WTC11 (cell line): ENCODE measurements around the gene COMMD10. TPM values are rescaled to one million over a fixed set of nuclear protein-coding genes. Genes with fewer than 3 reads are reported as not detected.

ENCODE experiments used
- ATAC-seq: fragments of 200-7000 bp; cut with Tn5 transposase; 2 replicates; pipeline ENCODE4 v1.10.0; 2021; ENCODE audit warnings: mild to moderate bottlenecking, moderate library complexity
- CTCF ChIA-PET: fragments of 300-600 bp; sonication (Branson Sonifier 250); formaldehyde crosslinking; loops from one replicate; lab custom pipeline; 2021; ENCODE audit warnings: antibody characterized with exemption; lab: Charles Lee
- POLR2A ChIA-PET: fragments of 350-600 bp; sonication (Branson Sonifier 250); formaldehyde crosslinking; loops from one replicate; lab custom pipeline; 2021; ENCODE audit warnings: antibody characterized with exemption; lab: Charles Lee
- DNase-seq: peaks from one replicate; pipeline ENCODE4 v3.0.0; 2021; ENCODE audit warnings: low spot score
- H3K27ac Mint-ChIP-seq: 2 replicates; pipeline ENCODE4 v1.8.0; 2021; ENCODE audit warnings: mixed read lengths
- H3K27me3 Mint-ChIP-seq: 2 replicates; pipeline ENCODE4 v1.8.0; 2021; ENCODE audit warnings: low read depth, mild to moderate bottlenecking, moderate library complexity, mixed read lengths
- H3K36me3 Mint-ChIP-seq: 2 replicates; pipeline ENCODE4 v1.8.0; 2021; ENCODE audit warnings: mixed read lengths
- H3K4me1 Mint-ChIP-seq: 2 replicates; pipeline ENCODE4 v1.8.0; 2022; ENCODE audit warnings: mixed read lengths
- H3K4me3 Mint-ChIP-seq: 2 replicates; pipeline ENCODE4 v1.8.0; 2021; ENCODE audit warnings: mild to moderate bottlenecking, moderate library complexity, mixed read lengths
- H3K9me3 Mint-ChIP-seq: 2 replicates; pipeline ENCODE4 v1.8.0; 2021; ENCODE audit warnings: mixed read lengths
- ATF2 ChIP-seq: sonication (generic); formaldehyde crosslinking; IDR thresholded peaks from 2 replicates; pipeline ENCODE4 v1.8.1; 2022; ENCODE audit warnings: low read depth, missing genetic modification reagents, borderline replicate concordance
- ATF3 ChIP-seq: sonication (generic); formaldehyde crosslinking; conservative IDR thresholded peaks from 2 replicates; pipeline ENCODE4 v1.8.1; 2022; ENCODE audit warnings: mild to moderate bottlenecking, missing genetic modification reagents
- CREB1 ChIP-seq: sonication (generic); formaldehyde crosslinking; IDR thresholded peaks from 2 replicates; pipeline ENCODE4 v1.8.0; 2023; ENCODE audit warnings: mild to moderate bottlenecking, missing genetic modification reagents
- ELF4 ChIP-seq: sonication (generic); formaldehyde crosslinking; IDR thresholded peaks from 2 replicates; pipeline ENCODE4 v1.8.1; 2022; ENCODE audit warnings: low read depth, mild to moderate bottlenecking, moderate library complexity, missing genetic modification reagents
- ESRRA ChIP-seq: sonication (generic); formaldehyde crosslinking; IDR thresholded peaks from 2 replicates; pipeline ENCODE4 v1.8.1; 2022; ENCODE audit warnings: mild to moderate bottlenecking, missing genetic modification reagents, borderline replicate concordance
- ETV6 ChIP-seq: sonication (generic); formaldehyde crosslinking; IDR thresholded peaks from 2 replicates; pipeline ENCODE4 v1.8.1; 2022; ENCODE audit warnings: mild to moderate bottlenecking, missing genetic modification reagents
- NFE2L1 ChIP-seq: sonication (generic); formaldehyde crosslinking; IDR thresholded peaks from 2 replicates; pipeline ENCODE4 v1.8.1; 2023; ENCODE audit warnings: missing genetic modification reagents
- NR3C1 ChIP-seq: sonication (generic); formaldehyde crosslinking; conservative IDR thresholded peaks from 2 replicates; pipeline ENCODE4 v1.8.1; 2023; ENCODE audit warnings: low read depth, mild to moderate bottlenecking, missing genetic modification reagents
- OVOL2 ChIP-seq: fragments of 250-450 bp; sonication (Bioruptor Pico); IDR thresholded peaks from 2 replicates; pipeline ENCODE4 v1.9.0; 2021; ENCODE audit warnings: mild to moderate bottlenecking, borderline replicate concordance
- SP1 ChIP-seq: sonication (generic); formaldehyde crosslinking; conservative IDR thresholded peaks from 2 replicates; pipeline ENCODE4 v1.8.1; 2022; ENCODE audit warnings: missing genetic modification reagents
- TCF7 ChIP-seq: sonication (generic); formaldehyde crosslinking; IDR thresholded peaks from 2 replicates; pipeline ENCODE4 v1.8.0; 2022; ENCODE audit warnings: mild to moderate bottlenecking, low read depth, missing genetic modification reagents, moderate library complexity
- TEAD4 ChIP-seq: sonication (generic); formaldehyde crosslinking; IDR thresholded peaks from 2 replicates; pipeline ENCODE4 v1.8.0; 2022; ENCODE audit warnings: mild to moderate bottlenecking, missing genetic modification reagents
- TP53 ChIP-seq: sonication (generic); formaldehyde crosslinking; IDR thresholded peaks from 2 replicates; pipeline ENCODE4 v1.8.1; 2023; ENCODE audit warnings: mild to moderate bottlenecking, missing genetic modification reagents
- ZBTB21 ChIP-seq: sonication (generic); formaldehyde crosslinking; IDR thresholded peaks from 2 replicates; pipeline ENCODE4 v1.8.1; 2023; ENCODE audit warnings: mild to moderate bottlenecking, missing genetic modification reagents, borderline replicate concordance
- ZNF121 ChIP-seq: sonication (generic); formaldehyde crosslinking; IDR thresholded peaks from 2 replicates; pipeline ENCODE4 v1.8.0; 2023; ENCODE audit warnings: missing genetic modification reagents
- ZNF138 ChIP-seq: sonication (generic); formaldehyde crosslinking; conservative IDR thresholded peaks from 2 replicates; pipeline ENCODE4 v1.8.1; 2022; ENCODE audit warnings: mild to moderate bottlenecking, moderate library complexity, missing genetic modification reagents
- ZNF232 ChIP-seq: sonication (generic); formaldehyde crosslinking; IDR thresholded peaks from 2 replicates; pipeline ENCODE4 v1.8.0; 2022; ENCODE audit warnings: mild to moderate bottlenecking, missing genetic modification reagents
- ZNF396 ChIP-seq: fragments of 250-450 bp; sonication (Bioruptor Pico); IDR thresholded peaks from 2 replicates; pipeline ENCODE4 v1.8.0; 2021; ENCODE audit warnings: mild to moderate bottlenecking, moderate library complexity, borderline replicate concordance
- ZNF416 ChIP-seq: fragments of 250-450 bp; sonication (Bioruptor Pico); IDR thresholded peaks from 2 replicates; pipeline ENCODE4 v1.9.0; 2021; ENCODE audit warnings: mild to moderate bottlenecking, inconsistent platforms
- ZNF671 ChIP-seq: fragments of 250-450 bp; sonication (Bioruptor Pico); IDR thresholded peaks from 2 replicates; pipeline ENCODE4 v1.8.0; 2021; ENCODE audit warnings: mild to moderate bottlenecking
- total RNA-seq: library from RNA; stranded (reverse); gene quantifications from 3 replicates; pipeline ENCODE4 v1.2.3, GENCODE V29; 2021
- TF ChIP-seq, protein P1 (sequence below): sonication (generic); formaldehyde crosslinking; IDR thresholded peaks from 2 replicates; pipeline ENCODE4 v1.8.0; 2022; ENCODE audit warnings: missing genetic modification reagents
- TF ChIP-seq, protein P2 (sequence below): sonication (generic); formaldehyde crosslinking; IDR thresholded peaks from 2 replicates; pipeline ENCODE4 v1.8.1; 2023; ENCODE audit warnings: mild to moderate bottlenecking, missing genetic modification reagents, moderate library complexity
- TF ChIP-seq, protein P3 (sequence below): sonication (generic); formaldehyde crosslinking; conservative IDR thresholded peaks from 2 replicates; pipeline ENCODE4 v1.8.1; 2023; ENCODE audit warnings: mild to moderate bottlenecking, low read depth, missing genetic modification reagents, moderate library complexity
- TF ChIP-seq, protein P4 (sequence below): sonication (generic); formaldehyde crosslinking; IDR thresholded peaks from 2 replicates; pipeline ENCODE4 v1.8.1; 2023; ENCODE audit warnings: mild to moderate bottlenecking, missing genetic modification reagents
- TF ChIP-seq, protein P5 (sequence below): sonication (generic); formaldehyde crosslinking; IDR thresholded peaks from 2 replicates; pipeline ENCODE4 v1.8.1; 2023; ENCODE audit warnings: mild to moderate bottlenecking, missing genetic modification reagents

The COMMD10 gene
- total RNA-seq, 1 experiment from 2014 or later: 34.5 TPM

DNA sequence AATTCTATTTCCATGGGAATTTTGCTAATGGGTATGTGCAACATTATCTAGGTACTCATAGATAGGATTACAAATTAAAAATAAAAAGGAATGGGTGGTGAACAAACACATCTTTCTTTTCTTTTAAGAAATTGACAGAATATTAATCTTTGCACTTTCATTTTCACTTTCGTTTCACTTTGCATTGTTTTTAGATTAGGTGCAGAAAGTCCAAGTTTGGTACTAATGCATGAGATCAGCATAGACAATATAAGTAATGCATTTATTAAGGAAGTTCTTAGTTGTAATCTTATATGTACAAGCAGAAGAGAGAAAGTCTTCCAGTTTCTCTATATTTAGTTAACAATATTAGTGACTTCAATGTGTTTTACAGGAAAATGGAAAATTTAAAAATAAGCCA lies 196.5 kb downstream of the COMMD10 start:
- H3K27me3 Mint-ChIP-seq: no peaks in the 10 kb centered on the region
- TF ChIP-seq ZNF138 (CRISPR knock-in tag) (no peak), ZNF416 (CRISPR knock-in tag) (no peak), ZNF232 (no peak), TCF7 (CRISPR knock-in tag) (no peak), TP53 (no peak), ZNF121 (CRISPR knock-in tag) (no peak), ZNF396 (CRISPR knock-in tag) (no peak), ATF3 (CRISPR knock-in tag) (no peak), ZNF671 (no peak), ETV6 (CRISPR knock-in tag) (no peak), ESRRA (CRISPR knock-in tag) (no peak), TEAD4 (CRISPR knock-in tag) (no peak), NFE2L1 (CRISPR knock-in tag) (no peak)
- TF ChIP-seq, protein P1, sequence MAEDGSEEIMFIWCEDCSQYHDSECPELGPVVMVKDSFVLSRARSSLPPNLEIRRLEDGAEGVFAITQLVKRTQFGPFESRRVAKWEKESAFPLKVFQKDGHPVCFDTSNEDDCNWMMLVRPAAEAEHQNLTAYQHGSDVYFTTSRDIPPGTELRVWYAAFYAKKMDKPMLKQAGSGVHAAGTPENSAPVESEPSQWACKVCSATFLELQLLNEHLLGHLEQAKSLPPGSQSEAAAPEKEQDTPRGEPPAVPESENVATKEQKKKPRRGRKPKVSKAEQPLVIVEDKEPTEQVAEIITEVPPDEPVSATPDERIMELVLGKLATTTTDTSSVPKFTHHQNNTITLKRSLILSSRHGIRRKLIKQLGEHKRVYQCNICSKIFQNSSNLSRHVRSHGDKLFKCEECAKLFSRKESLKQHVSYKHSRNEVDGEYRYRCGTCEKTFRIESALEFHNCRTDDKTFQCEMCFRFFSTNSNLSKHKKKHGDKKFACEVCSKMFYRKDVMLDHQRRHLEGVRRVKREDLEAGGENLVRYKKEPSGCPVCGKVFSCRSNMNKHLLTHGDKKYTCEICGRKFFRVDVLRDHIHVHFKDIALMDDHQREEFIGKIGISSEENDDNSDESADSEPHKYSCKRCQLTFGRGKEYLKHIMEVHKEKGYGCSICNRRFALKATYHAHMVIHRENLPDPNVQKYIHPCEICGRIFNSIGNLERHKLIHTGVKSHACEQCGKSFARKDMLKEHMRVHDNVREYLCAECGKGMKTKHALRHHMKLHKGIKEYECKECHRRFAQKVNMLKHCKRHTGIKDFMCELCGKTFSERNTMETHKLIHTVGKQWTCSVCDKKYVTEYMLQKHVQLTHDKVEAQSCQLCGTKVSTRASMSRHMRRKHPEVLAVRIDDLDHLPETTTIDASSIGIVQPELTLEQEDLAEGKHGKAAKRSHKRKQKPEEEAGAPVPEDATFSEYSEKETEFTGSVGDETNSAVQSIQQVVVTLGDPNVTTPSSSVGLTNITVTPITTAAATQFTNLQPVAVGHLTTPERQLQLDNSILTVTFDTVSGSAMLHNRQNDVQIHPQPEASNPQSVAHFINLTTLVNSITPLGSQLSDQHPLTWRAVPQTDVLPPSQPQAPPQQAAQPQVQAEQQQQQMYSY (CRISPR knock-in tag): no peak
- TF ChIP-seq, protein P2, sequence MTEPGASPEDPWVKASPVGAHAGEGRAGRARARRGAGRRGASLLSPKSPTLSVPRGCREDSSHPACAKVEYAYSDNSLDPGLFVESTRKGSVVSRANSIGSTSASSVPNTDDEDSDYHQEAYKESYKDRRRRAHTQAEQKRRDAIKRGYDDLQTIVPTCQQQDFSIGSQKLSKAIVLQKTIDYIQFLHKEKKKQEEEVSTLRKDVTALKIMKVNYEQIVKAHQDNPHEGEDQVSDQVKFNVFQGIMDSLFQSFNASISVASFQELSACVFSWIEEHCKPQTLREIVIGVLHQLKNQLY (CRISPR knock-in tag): no peak
- TF ChIP-seq, protein P3, sequence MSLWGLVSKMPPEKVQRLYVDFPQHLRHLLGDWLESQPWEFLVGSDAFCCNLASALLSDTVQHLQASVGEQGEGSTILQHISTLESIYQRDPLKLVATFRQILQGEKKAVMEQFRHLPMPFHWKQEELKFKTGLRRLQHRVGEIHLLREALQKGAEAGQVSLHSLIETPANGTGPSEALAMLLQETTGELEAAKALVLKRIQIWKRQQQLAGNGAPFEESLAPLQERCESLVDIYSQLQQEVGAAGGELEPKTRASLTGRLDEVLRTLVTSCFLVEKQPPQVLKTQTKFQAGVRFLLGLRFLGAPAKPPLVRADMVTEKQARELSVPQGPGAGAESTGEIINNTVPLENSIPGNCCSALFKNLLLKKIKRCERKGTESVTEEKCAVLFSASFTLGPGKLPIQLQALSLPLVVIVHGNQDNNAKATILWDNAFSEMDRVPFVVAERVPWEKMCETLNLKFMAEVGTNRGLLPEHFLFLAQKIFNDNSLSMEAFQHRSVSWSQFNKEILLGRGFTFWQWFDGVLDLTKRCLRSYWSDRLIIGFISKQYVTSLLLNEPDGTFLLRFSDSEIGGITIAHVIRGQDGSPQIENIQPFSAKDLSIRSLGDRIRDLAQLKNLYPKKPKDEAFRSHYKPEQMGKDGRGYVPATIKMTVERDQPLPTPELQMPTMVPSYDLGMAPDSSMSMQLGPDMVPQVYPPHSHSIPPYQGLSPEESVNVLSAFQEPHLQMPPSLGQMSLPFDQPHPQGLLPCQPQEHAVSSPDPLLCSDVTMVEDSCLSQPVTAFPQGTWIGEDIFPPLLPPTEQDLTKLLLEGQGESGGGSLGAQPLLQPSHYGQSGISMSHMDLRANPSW (CRISPR knock-in tag): no peak
- TF ChIP-seq, protein P4, sequence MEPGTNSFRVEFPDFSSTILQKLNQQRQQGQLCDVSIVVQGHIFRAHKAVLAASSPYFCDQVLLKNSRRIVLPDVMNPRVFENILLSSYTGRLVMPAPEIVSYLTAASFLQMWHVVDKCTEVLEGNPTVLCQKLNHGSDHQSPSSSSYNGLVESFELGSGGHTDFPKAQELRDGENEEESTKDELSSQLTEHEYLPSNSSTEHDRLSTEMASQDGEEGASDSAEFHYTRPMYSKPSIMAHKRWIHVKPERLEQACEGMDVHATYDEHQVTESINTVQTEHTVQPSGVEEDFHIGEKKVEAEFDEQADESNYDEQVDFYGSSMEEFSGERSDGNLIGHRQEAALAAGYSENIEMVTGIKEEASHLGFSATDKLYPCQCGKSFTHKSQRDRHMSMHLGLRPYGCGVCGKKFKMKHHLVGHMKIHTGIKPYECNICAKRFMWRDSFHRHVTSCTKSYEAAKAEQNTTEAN: no peak
- TF ChIP-seq, all 79 proteins: peak for 0

GRCh38 chr5:116288524-116288923 lies 203.7 kb downstream of the COMMD10 start:
- H3K4me3 Mint-ChIP-seq: no peak overlapping the region
- DNase-seq (no peak), ATAC-seq (no peak)
- H3K27ac Mint-ChIP-seq: no peak overlapping the region
- peaks cover 6% of the 10 kb centered on the region for H3K9me3 Mint-ChIP-seq
- no peaks in the 10 kb centered on the region for H3K27me3 Mint-ChIP-seq
- peaks cover 4% of the 10 kb centered on the region for H3K36me3 Mint-ChIP-seq
- ChIA-PET POLR2A (no interaction called here), CTCF (interaction anchor here (0.6 to 2.8 kb wide), 24 partner anchors 9 to 155 kb away, joined by 3 to 37 read pairs (median 4); no protein-coding TSS in a partner anchor)
- peaks cover 9% of the 10 kb centered on the region for H3K4me1 Mint-ChIP-seq
- TF ChIP-seq SP1 (CRISPR knock-in tag): no peak
- no peak for TF ChIP-seq ZBTB21
- no peak for TF ChIP-seq OVOL2
- TF ChIP-seq ELF4 (CRISPR knock-in tag): no peak
- TF ChIP-seq, protein P5, sequence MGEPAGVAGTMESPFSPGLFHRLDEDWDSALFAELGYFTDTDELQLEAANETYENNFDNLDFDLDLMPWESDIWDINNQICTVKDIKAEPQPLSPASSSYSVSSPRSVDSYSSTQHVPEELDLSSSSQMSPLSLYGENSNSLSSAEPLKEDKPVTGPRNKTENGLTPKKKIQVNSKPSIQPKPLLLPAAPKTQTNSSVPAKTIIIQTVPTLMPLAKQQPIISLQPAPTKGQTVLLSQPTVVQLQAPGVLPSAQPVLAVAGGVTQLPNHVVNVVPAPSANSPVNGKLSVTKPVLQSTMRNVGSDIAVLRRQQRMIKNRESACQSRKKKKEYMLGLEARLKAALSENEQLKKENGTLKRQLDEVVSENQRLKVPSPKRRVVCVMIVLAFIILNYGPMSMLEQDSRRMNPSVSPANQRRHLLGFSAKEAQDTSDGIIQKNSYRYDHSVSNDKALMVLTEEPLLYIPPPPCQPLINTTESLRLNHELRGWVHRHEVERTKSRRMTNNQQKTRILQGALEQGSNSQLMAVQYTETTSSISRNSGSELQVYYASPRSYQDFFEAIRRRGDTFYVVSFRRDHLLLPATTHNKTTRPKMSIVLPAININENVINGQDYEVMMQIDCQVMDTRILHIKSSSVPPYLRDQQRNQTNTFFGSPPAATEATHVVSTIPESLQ (CRISPR knock-in tag): no peak
- TF ChIP-seq NR3C1 (CRISPR knock-in tag): no peak
- TF ChIP-seq ATF2 (CRISPR knock-in tag): no peak
- no peak for TF ChIP-seq CREB1
- TF ChIP-seq ZNF121 (CRISPR knock-in tag): no peak

More for the DNA sequence above, 196.5 kb downstream of the COMMD10 start:
- no peak for ATAC-seq
- peaks cover 11% of the 10 kb centered on the region; the same call in 1 of the 2 replicates for H3K36me3 Mint-ChIP-seq
- no peak overlapping the region for H3K4me3 Mint-ChIP-seq
- CTCF ChIA-PET: interaction anchor here (4.0 kb wide), 1 partner anchor 8 kb away, joined by 21 read pairs; no protein-coding TSS in a partner anchor
- POLR2A ChIA-PET: no interaction called here
- H3K27ac Mint-ChIP-seq: no peak overlapping the region
- peaks cover 11% of the 10 kb centered on the region for H3K9me3 Mint-ChIP-seq
- no peaks in the 10 kb centered on the region for H3K4me1 Mint-ChIP-seq
- no peak for DNase-seq
